Measurements from ENCODE around the gene SRGAP1.

DNA sequence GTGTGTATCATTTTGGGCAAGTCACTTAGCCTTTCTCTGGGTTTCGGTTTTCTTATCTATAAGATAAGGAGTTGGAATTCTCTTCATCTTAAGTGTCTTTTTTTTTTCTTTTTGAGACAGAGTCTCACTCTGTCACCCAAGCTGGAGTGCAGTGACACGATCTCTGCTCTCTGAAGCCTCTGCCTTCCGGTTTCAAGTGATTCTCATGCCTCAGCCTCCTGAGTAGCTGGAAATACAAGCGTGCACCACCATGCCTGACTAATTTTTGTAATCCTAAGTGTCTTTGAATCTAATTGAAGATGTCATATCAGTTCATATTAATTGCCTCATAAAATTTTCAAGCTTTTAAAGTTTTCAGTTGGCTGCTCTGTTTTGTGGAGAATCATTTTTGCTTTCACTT, 4.0 kb downstream of the SRGAP1 start:
- no peak for TF ChIP-seq POLR2AphosphoS5 (IDR thresholded peaks at IDR 0.05)
- no peak for TF ChIP-seq POLR2A (IDR thresholded peaks at IDR 0.05)

Measured in stomach (tissue), 4 donors.